ENCODE results near the gene ANKS3.
"Not testable (repeated sequence)": the region's sequence is repeated elsewhere in the genome, so short reads cannot be mapped to it uniquely, and the experiment has no call there.

The ANKS3 gene

DNA sequence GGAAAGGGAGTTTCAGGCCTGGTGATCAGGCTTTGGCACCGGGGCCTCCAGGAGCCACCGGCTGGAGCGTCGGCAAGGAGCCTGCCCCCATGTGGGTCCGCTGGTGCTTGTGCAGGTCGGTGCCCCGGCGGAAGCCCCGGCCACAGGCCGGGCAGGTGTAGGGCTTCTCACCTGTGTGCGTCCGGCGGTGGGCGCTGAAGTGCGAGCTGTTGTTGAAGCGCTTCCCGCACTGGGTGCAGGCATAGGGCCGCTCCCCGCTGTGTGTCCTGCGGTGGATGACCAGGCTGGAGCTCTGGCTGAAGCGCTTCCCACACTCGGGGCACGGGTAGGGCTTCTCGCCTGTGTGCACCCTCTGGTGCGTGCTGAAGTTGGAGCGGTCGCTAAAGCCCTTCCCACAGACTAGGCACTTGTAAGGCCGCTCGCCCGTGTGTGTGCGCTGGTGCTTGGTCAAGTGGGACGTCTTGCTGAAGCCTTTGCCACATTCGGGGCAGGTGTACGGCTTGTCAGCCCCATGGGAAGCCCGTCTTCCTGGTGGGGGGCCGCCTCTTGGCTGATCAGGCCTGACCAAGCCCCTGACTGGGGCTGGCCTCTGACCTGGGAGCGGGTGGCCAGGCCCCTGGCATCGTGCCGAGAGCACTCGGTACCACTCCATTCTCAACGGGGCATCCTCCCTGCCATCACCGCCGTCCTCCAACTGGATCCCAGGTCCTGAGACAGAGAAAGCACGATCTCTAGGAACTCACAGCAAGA, 18.5 kb upstream of the ANKS3 start:
- no peak for DNase-seq

- no peak for DNase-seq
Observed at GRCh38 chr16:4750896-4751295, 16.8 kb upstream of the ANKS3 start.

- no peak for DNase-seq
Observed at GRCh38 chr16:4749700-4750257, 15.7 kb upstream of the ANKS3 start.

DNA sequence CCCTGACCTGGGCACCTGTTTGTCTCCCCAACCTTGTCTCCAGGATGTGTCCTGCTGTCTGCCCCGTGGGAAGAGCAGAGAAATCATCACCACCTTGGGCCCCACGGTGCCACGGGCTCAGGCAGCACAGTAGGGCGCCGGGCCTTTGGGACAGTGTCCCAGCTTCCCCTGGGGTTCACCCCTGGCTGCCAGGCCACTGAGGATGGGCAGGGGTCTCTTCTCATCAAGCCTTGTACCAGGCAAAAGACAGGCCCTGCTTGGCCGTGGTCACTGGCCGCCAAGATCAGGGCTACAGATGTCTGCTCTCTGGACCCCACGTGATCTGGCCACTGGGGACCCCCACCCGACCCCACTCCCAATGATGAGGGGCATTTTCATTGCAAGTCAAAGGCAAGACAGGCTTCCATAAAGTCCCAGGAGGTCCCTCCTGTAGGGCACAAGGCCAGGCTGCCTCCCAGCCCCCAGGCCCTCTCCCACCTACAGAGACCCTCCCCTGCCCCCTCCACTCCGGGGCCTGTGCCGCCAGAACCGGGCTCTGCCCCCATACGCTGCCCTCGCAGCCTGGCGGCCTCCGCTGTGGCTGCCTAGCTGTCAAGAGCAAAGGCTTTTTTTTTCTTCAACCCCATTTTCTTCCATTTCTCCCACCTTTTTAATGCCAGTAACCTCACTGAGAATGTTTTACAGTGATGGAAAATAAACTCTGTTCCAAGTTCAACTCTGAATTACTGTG, 14.8 kb upstream of the ANKS3 start:
- DNase-seq = no peak

GRCh38 chr16:4747906-4748681, 14.0 kb upstream of the ANKS3 start:
- DNase-seq = no peak

- DNase-seq = peak; percentile 56
Observed at GRCh38 chr16:4746991-4747574, 13.0 kb upstream of the ANKS3 start.

DNA sequence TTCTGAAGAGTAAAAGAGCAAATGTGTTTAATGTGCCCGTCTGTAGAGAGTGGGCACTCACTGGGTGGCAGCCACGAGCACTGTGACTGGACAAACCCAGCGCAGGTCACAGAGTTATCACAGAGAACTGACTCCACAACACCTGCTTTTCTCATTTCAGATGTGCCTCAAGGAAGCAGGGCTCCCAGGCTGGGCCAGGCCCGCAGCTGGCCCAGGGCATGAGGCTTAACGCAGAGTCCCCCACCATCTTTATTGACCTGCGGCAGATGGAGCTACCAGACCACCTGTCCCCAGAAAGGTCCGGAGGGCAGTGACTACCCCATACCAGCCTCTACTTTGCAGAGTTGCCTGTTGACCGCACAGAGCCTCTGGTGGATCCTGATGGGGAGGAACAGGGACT, 12.1 kb upstream of the ANKS3 start:
- DNase-seq = no peak

- no peak for DNase-seq
Observed at GRCh38 chr16:4745274-4745569, 11.2 kb upstream of the ANKS3 start.

GRCh38 chr16:4744555-4745273, 10.6 kb upstream of the ANKS3 start:
- peak; percentile 37 for DNase-seq

- DNase-seq = peak; percentile 50
Observed at GRCh38 chr16:4743226-4743878, 9.3 kb upstream of the ANKS3 start.

DNA sequence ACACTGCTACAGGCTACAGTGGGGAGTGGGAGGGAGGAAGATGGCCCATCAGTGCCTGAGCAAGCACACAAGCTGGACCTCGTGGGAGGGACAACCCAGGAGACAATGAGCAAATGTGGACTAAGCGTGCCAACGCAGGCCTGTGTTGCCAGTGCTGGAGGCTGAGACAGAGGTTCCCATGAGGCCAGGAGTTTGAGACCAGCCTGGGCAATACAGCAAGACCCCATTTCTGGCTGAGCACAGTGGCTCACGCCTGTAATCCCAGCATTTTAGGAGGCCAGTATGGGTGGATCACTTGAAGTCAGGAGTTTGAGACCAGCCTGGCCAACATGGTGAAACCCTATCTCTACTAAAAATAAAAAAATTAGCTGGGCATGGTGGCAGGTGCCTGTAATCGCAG, 4.3 kb upstream of the ANKS3 start:
- not testable (repeated sequence) for DNase-seq

- DNase-seq = no peak
Observed at GRCh38 chr16:4737545-4737944, 3.5 kb upstream of the ANKS3 start.

DNA sequence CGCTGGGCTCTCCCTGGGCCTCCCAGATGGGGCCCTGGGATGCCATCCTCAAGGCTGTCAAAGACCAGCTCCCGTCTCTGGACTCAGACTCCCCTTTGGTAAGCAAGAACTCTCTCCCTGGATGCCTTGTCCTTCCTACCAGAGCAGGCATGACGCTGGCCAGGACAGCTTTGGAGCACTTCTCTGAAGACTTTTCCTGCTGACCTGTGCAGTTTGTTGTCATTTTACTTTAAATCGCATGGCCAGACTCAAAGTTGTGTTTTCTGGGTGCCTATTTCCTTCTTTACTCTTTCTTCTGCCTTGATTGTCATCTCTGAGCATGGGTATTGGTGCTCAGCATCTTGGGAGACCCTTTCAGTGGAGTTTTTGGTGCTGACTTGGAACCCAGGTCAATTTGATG, 2.5 kb upstream of the ANKS3 start:
- no peak for DNase-seq

DNA sequence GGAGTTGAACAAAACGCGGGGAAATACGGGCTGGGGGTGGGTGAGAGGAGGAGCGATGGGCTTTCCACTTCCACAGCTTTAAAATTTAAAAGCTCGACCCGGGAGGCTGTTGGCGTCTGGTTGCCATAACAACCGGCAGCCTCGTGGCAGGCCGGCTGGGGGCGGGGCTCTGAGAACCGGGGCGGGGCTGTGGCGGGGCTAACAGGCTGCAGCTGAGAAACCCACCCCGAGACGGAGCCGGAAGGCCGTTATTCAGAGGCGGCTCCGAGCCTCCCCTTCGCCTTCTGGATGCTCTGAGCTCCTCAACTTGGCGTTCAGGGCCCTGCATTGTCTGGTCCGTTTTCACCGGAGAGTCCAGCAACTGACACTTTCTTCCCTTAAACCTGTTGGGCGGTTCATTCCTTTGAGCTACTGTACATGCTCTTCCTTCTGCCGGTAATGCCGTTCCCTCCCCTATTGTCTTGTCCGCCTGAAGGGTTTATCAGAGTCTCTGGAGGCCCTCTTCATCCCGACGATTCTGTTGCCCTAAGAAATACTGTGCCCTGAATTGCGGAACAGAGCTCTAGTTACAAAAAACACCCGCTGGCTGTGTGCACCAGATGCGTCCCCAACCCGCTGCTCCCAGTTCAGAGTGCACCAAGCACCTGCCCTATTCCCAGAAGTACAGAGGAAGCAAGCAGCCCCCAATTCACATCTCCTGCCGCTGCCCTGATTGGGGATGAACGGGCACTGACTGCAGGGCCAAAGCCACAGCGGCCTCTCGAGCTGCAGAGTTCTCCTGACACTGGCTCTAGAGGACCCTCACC, 862 bp upstream of the ANKS3 start:
- peak; percentile 93 for DNase-seq

- DNase-seq = no peak
Observed at GRCh38 chr16:4733747-4734062, 366 bp downstream of the ANKS3 start.

DNA sequence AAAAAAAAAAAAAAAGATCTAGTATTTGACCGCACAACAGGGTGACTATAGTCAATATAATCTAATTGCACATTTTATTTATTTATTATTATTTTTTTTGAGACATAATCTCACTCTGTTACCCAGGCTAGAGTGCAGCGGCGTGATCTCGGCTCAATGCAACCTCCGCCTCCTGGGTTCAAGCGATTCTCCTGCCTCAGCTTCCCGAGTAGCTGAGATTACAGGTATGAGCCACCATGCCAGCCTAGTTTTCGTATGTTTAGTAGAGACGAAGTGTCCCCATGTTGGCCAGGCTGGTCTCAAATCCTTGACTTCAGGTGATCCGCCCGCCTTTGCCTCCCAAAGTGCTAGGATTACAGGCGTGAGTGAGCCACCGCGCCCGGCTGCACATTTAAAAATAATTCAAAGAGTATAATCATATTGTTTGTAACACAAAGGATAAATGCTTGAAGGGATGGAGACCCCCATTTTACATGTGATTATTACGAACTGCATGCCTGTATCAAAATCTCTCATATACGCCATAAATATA, 794 bp downstream of the ANKS3 start:
- peak; percentile 25 for DNase-seq

DNA sequence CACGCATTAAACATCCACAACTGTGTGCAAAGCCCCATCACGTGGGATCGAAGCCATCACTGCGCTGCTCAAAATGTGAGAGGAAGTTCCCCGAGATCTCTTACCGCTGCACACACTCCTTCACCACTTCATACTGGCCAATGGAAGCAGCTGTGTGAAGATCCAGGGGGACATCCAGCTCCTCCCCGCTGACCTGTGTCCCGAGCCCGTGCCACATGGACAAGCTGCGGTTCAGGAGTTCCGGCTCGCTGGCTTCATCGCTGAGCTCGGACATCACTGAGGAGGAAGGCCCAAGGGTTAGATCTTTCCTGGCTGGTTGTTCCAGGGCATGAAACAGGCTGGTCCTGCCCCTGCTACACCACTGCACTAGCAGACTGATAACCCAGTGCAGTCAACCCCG, 4.2 kb downstream of the ANKS3 start:
- no peak for DNase-seq

GRCh38 chr16:4728676-4729075, 5.4 kb downstream of the ANKS3 start:
- DNase-seq = no peak

DNA sequence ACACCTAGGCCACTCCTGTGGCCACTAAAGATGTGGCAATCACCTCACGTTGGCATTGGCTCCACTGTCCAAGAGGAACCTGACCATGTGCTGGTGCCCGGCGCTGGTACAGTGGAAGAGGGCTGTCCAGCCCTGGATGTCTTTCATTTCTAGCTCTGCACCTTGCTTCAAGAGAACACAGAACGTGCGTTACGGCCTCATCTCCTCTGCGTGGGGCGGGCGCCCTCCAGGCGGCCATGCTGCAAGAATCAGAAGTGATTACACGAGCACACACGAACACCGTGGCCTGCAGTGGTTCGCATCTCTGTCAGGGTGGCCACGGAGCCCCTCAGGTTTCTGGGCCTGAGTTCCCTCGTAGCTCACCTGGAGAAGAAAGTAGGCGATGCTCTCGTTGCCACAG, 7.5 kb downstream of the ANKS3 start:
- DNase-seq = no peak

GRCh38 chr16:4724661-4725270, 9.3 kb downstream of the ANKS3 start:
- no peak for DNase-seq

Measured in NCI-H69 (cell line).